IMR-90 (cell line): ENCODE measurements around the gene TTLL11. TPM values are rescaled to one million over a fixed set of nuclear protein-coding genes. Genes with fewer than 3 reads are reported as not detected.

Experiments used
- ATAC-seq: fragments of 200-7000 bp; cut with Tn5 transposase; 2 replicates; pipeline ENCODE4 v1.9.1; 2020; ENCODE audit warnings: low read depth, mild to moderate bottlenecking, moderate library complexity
- BruUV-seq: library from RNA; stranded (reverse); fragments of 400-500 nt; replicated peaks from 2 replicates; lab custom pipeline; 2021; lab: Mats Ljungman, UMichigan
- CTCF ChIA-PET: fragments of 300-600 bp; formaldehyde crosslinking; extraction: SDS; loops from one replicate; lab custom pipeline; 2021; ENCODE audit warnings: antibody characterized with exemption; lab: Yijun Ruan, JAX
- POLR2A ChIA-PET: fragments of 300-600 bp; sonication (Branson Sonifier 250); formaldehyde crosslinking; loops from one replicate; lab custom pipeline; 2022; ENCODE audit warnings: antibody characterized with exemption; ENCODE audit not compliant: unreplicated experiment; lab: Charles Lee
- DNase-seq: peaks from one replicate; pipeline ENCODE4 v3.0.0; 2013
- H2AFZ ChIP-seq: replicated peaks from 2 replicates; pipeline ENCODE3; 2013; ENCODE audit warnings: low read length, mild to moderate bottlenecking; ENCODE audit not compliant: poor library complexity
- H2AK5ac ChIP-seq: 2 replicates; pipeline ENCODE4 v1.6.1; 2013; ENCODE audit warnings: low read depth, low read length, inconsistent platforms
- H2AK9ac ChIP-seq: replicated peaks from 2 replicates; pipeline ENCODE3; 2013; ENCODE audit warnings: mild to moderate bottlenecking, low read depth, low read length, moderate library complexity; ENCODE audit not compliant: poor library complexity
- H2BK120ac ChIP-seq: 2 replicates; pipeline ENCODE4 v1.6.1; 2013; ENCODE audit warnings: low read depth, low read length, inconsistent platforms
- H2BK15ac ChIP-seq: 3 replicates; pipeline ENCODE4 v1.6.1; 2013; ENCODE audit warnings: low read depth, low read length, inconsistent platforms
- H2BK20ac ChIP-seq: 2 replicates; pipeline ENCODE4 v1.6.1; 2013; ENCODE audit warnings: low read depth, mild to moderate bottlenecking, inconsistent platforms, low read length, moderate library complexity
- H2BK5ac ChIP-seq: 2 replicates; pipeline ENCODE4 v1.6.1; 2013; ENCODE audit warnings: mild to moderate bottlenecking, low read depth, low read length, inconsistent platforms; ENCODE audit not compliant: poor library complexity, severe bottlenecking
- H3K14ac ChIP-seq: replicated peaks from 2 replicates; pipeline ENCODE4 v1.6.1; 2013; ENCODE audit warnings: low read depth, low read length, inconsistent platforms
- H3K18ac ChIP-seq: 2 replicates; pipeline ENCODE4 v1.6.1; 2013; ENCODE audit warnings: low read depth, low read length, control low read depth
- H3K23ac ChIP-seq: 2 replicates; pipeline ENCODE4 v1.6.1; 2013; ENCODE audit warnings: low read depth, low read length, inconsistent platforms
- H3K27ac ChIP-seq: 2 replicates; pipeline ENCODE4 v1.5.1; 2013; ENCODE audit warnings: mild to moderate bottlenecking, control low read depth, low read length; ENCODE audit not compliant: insufficient read depth
- H3K27me3 ChIP-seq: 2 replicates; pipeline ENCODE4 v1.6.1; 2013; ENCODE audit warnings: low read length; ENCODE audit not compliant: control insufficient read depth, insufficient read depth
- H3K36me3 ChIP-seq: 2 replicates; pipeline ENCODE4 v1.6.1; 2013; ENCODE audit warnings: low read length, mixed read lengths; ENCODE audit not compliant: control insufficient read depth, insufficient read depth
- H3K4ac ChIP-seq: 2 replicates; pipeline ENCODE4 v1.6.1; 2013; ENCODE audit warnings: low read depth, low read length, inconsistent platforms
- H3K4me1 ChIP-seq: 2 replicates; pipeline ENCODE4 v1.6.1; 2013; ENCODE audit warnings: low read length, mixed read lengths; ENCODE audit not compliant: control insufficient read depth, insufficient read depth
- H3K4me2 ChIP-seq: 2 replicates; pipeline ENCODE4 v1.6.1; 2013; ENCODE audit warnings: low read depth, mild to moderate bottlenecking, control low read depth, low read length, moderate library complexity
- H3K4me3 ChIP-seq: 2 replicates; pipeline ENCODE4 v1.5.1; 2013; ENCODE audit warnings: low read depth, mild to moderate bottlenecking, control low read depth, low read length, moderate library complexity; ENCODE audit not compliant: insufficient read depth
- H3K56ac ChIP-seq: 2 replicates; pipeline ENCODE4 v1.6.1; 2013; ENCODE audit warnings: low read length, inconsistent platforms; ENCODE audit not compliant: insufficient read depth; ENCODE audit errors: extremely low read depth
- H3K79me1 ChIP-seq, 2 experiments: 2 replicates each; pipeline ENCODE4 v1.6.1; 2013; ENCODE audit warnings: low read length in 2 of 2, inconsistent platforms in 1 of 2, low read depth in 1 of 2
- H3K9ac ChIP-seq: 2 replicates; pipeline ENCODE4 v1.6.1; 2013; ENCODE audit warnings: low read depth, low read length, control low read depth
- H3K9me1 ChIP-seq: 2 replicates; pipeline ENCODE4 v1.6.1; 2013; ENCODE audit warnings: low read length, inconsistent platforms; ENCODE audit not compliant: insufficient read depth
- H3K9me3 ChIP-seq: 2 replicates; pipeline ENCODE4 v1.6.1; 2013; ENCODE audit warnings: low read length; ENCODE audit not compliant: control insufficient read depth, insufficient read depth
- H4K20me1 ChIP-seq: 2 replicates; pipeline ENCODE4 v1.6.1; 2013; ENCODE audit warnings: low read length, inconsistent platforms; ENCODE audit not compliant: insufficient read depth
- H4K5ac ChIP-seq: 2 replicates; pipeline ENCODE4 v1.6.1; 2013; ENCODE audit warnings: mild to moderate bottlenecking, low read depth, low read length, control low read depth
- H4K8ac ChIP-seq, 2 experiments: 2 replicates each; pipeline ENCODE4 v1.6.1; 2013; ENCODE audit warnings: low read depth in 2 of 2, low read length in 2 of 2, control low read depth in 1 of 2, inconsistent platforms in 1 of 2
- H4K91ac ChIP-seq: 2 replicates; pipeline ENCODE4 v1.6.1; 2013; ENCODE audit warnings: low read depth, low read length, inconsistent platforms; ENCODE audit not compliant: insufficient read depth
- MAZ ChIP-seq: IDR thresholded peaks from 2 replicates; pipeline ENCODE4 v1.6.1; 2012; ENCODE audit warnings: low read depth, mild to moderate bottlenecking, low read length, improper control_type of control experiment, moderate library complexity, borderline replicate concordance
- RCOR1 ChIP-seq: IDR thresholded peaks from 2 replicates; pipeline ENCODE4 v1.6.1; 2012; ENCODE audit warnings: mild to moderate bottlenecking, low read length, improper control_type of control experiment; ENCODE audit not compliant: insufficient replicate concordance
- WGBS, 2 experiments: methylation state at CpG; one replicate each; pipeline versions ENCODE4 v1.1.5 to v1.1.7; 2013; ENCODE audit warnings: missing lambda C conversion rate in 2 of 2; ENCODE audit not compliant: insufficient read length in 1 of 2; ENCODE audit errors: extremely low coverage in 2 of 2; 5-methylcytosine and 5-hydroxymethylcytosine counted together
- dilution Hi-C: fragments of 300-500 bp; cut with HindIII; formaldehyde crosslinking; loops from one replicate; pipeline ENCODE4 v1.14.3; 2018; ENCODE audit warnings: low sequenced_read_pairs; ENCODE audit not compliant: unreplicated experiment
- in situ Hi-C: fragments of 300-500 bp; cut with MboI; formaldehyde crosslinking; loops from 3 replicates; pipeline ENCODE4 v1.14.3; 2019; ENCODE audit warnings: low sequenced_read_pairs, inconsistent platforms, mixed read lengths
- intact Hi-C: fragments of 100-400 bp; cut with micrococcal nuclease; formaldehyde crosslinking; loops from 2 replicates; pipeline ENCODE4 v1.10.0; 2022
- polyA plus RNA-seq, 3 experiments: library from polyadenylated mRNA; depleted of rRNA; stranded (reverse); fragments of >200 nt; gene quantifications; 2 replicates each; pipeline ENCODE4 v1.2.3, GENCODE V29; 2012; ENCODE audit warnings: low replicate concordance in 1 of 3
- total RNA-seq: library from RNA; depleted of rRNA; stranded (reverse); fragments of >200 nt; gene quantifications from 2 replicates; pipeline ENCODE4 v1.2.3, GENCODE V29; 2012

Gene TTLL11
- total and polyA plus RNA-seq, 2 of the 4 experiments (the other 2 are of a cell fraction): 2.0 to 4.6 TPM

- H4K91ac ChIP-seq: 0 out of 2 replicates have a peak overlapping the region, but pooled peaks have one; percentile 1
- no peaks in the 10 kb centered on the region; the same call in 1 of the 2 replicates for H3K27me3 ChIP-seq
- no peak overlapping the region for H3K56ac ChIP-seq
- in situ Hi-C loops (no loop called here), intact Hi-C loops (no loop called here), dilution Hi-C loops (no loop called here)
- no peak overlapping the region for H2AFZ ChIP-seq
- peak overlapping the region; percentile 25; the same call in 1 of the 2 replicates for H2AK5ac ChIP-seq
- no peak overlapping the region for H3K14ac ChIP-seq
- no peak overlapping the region for H2BK120ac ChIP-seq
- POLR2A ChIA-PET: interaction anchor here (0.6 kb wide), 1 partner anchor 118 kb away, joined by 3 read pairs; no protein-coding TSS in a partner anchor
- CTCF ChIA-PET: interaction anchor here (0.6 kb wide), 1 partner anchor 40 kb away, joined by 7 read pairs; no protein-coding TSS in a partner anchor
- peaks cover 9% of the 10 kb centered on the region for H3K4me1 ChIP-seq
- no peak overlapping the region for H3K27ac ChIP-seq
- H3K9me3 ChIP-seq: no peaks in the 10 kb centered on the region
- ATAC-seq (no peak), DNase-seq (no peak)
- no peak overlapping the region for H3K4ac ChIP-seq
- no peak overlapping the region for H4K8ac ChIP-seq
- H3K4me2 ChIP-seq: no peak overlapping the region
- H3K18ac ChIP-seq: no peak overlapping the region
- no peak for TF ChIP-seq MAZ
- no peak for TF ChIP-seq RCOR1
- peaks cover 9% of the 10 kb centered on the region; the same call in 1 of the 2 replicates for H3K9me1 ChIP-seq
- no peaks in the 10 kb centered on the region for H3K79me1 ChIP-seq
- no peak overlapping the region for H2AK9ac ChIP-seq
- H2BK20ac ChIP-seq: no peak overlapping the region; the same call in 1 of the 2 replicates
- no TSS peak for BruUV-seq
- no peak overlapping the region for H2BK15ac ChIP-seq
- H3K23ac ChIP-seq: no peak overlapping the region
- no peaks in the 10 kb centered on the region for H3K36me3 ChIP-seq
- no peak overlapping the region for H3K4me3 ChIP-seq
- H3K9ac ChIP-seq: no peak overlapping the region
- no peaks in the 10 kb centered on the region for H4K20me1 ChIP-seq
- no peak overlapping the region for H2BK5ac ChIP-seq
- no peak overlapping the region for H4K5ac ChIP-seq
- 92% methylated on average over 5 of the region's 19 CpGs; no CpG with 5 or more reads in 1 of the 2 experiments for WGBS, 2 experiments
Observed at GRCh38 chr9:121862371-121863332, 230.5 kb downstream of the TTLL11 start.
